Measurements from ENCODE around the gene ZDHHC14. TPM values are rescaled to one million over a fixed set of nuclear protein-coding genes. Genes with fewer than 3 reads are reported as not detected.

Gene ZDHHC14
- total and polyA plus RNA-seq, 4 donors: 4.3 to 18.3 (median 8.9) TPM

GRCh38 chr6:157640746-157641451, 259.9 kb downstream of the ZDHHC14 start:
- peaks cover 0 to 4% (median 0%) of the 10 kb centered on the region in 5 donors for H3K4me1 ChIP-seq (ENCODE audit: control insufficient read depth in 5 of 5, insufficient read depth in 5 of 5, low read length in 5 of 5)

GRCh38 chr6:157641837-157642236, 260.8 kb downstream of the ZDHHC14 start:
- DNase-seq: no peak
- no peak overlapping the region for H3K27ac ChIP-seq (ENCODE audit: low read depth in 1 of 2, low read length in 1 of 2)
- peaks cover 0 to 4% (median 0%) of the 10 kb centered on the region in 5 donors for H3K4me1 ChIP-seq (ENCODE audit: control insufficient read depth in 5 of 5, insufficient read depth in 5 of 5, low read length in 5 of 5)
- no peaks in the 10 kb centered on the region for H3K27me3 ChIP-seq (ENCODE audit: control insufficient read depth in 3 of 3, insufficient read depth in 3 of 3, low read length in 2 of 3)
- no peak overlapping the region for H3K4me3 ChIP-seq
- no peak overlapping the region for H3K9ac ChIP-seq (ENCODE audit: insufficient read depth in 1 of 2, low read length in 2 of 2)
- no peak for ATAC-seq (ENCODE audit: insufficient read depth, low FRiP score)
- 94 to 98% methylated on average over 2 of the region's 2 CpGs for WGBS, 2 donors
- H3K9me3 ChIP-seq (ENCODE audit: control insufficient read depth in 4 of 4, insufficient read depth in 3 of 4, low read length in 3 of 4): no peaks in the 10 kb centered on the region
- peaks cover 0 to 2% (median under 1%) of the 10 kb centered on the region in 4 donors for H3K36me3 ChIP-seq (ENCODE audit: control insufficient read depth in 4 of 4, insufficient read depth in 4 of 4, low read length in 4 of 4)
- TF ChIP-seq, protein P1, sequence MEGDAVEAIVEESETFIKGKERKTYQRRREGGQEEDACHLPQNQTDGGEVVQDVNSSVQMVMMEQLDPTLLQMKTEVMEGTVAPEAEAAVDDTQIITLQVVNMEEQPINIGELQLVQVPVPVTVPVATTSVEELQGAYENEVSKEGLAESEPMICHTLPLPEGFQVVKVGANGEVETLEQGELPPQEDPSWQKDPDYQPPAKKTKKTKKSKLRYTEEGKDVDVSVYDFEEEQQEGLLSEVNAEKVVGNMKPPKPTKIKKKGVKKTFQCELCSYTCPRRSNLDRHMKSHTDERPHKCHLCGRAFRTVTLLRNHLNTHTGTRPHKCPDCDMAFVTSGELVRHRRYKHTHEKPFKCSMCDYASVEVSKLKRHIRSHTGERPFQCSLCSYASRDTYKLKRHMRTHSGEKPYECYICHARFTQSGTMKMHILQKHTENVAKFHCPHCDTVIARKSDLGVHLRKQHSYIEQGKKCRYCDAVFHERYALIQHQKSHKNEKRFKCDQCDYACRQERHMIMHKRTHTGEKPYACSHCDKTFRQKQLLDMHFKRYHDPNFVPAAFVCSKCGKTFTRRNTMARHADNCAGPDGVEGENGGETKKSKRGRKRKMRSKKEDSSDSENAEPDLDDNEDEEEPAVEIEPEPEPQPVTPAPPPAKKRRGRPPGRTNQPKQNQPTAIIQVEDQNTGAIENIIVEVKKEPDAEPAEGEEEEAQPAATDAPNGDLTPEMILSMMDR (IDR thresholded peaks at IDR 0.05; ENCODE audit: control extremely low read depth, extremely low read depth): no peak

More at GRCh38 chr6:157640746-157641451, 259.9 kb downstream of the ZDHHC14 start:
- no peak overlapping the region for H3K27ac ChIP-seq (ENCODE audit: low read depth in 1 of 2, low read length in 1 of 2)
- DNase-seq: no peak
- WGBS, 2 donors: 93 to 95% methylated on average over 8 of the region's 8 CpGs
- TF ChIP-seq, protein P1 (IDR thresholded peaks at IDR 0.05; ENCODE audit: control extremely low read depth, extremely low read depth): no peak
- H3K9ac ChIP-seq (ENCODE audit: insufficient read depth in 1 of 2, low read length in 2 of 2): no peak overlapping the region
- no peak for ATAC-seq (ENCODE audit: insufficient read depth, low FRiP score)
- no peak overlapping the region for H3K4me3 ChIP-seq
- H3K36me3 ChIP-seq (ENCODE audit: control insufficient read depth in 4 of 4, insufficient read depth in 4 of 4, low read length in 4 of 4): peaks cover 0 to 4% (median 1%) of the 10 kb centered on the region in 4 donors
- no peaks in the 10 kb centered on the region for H3K9me3 ChIP-seq (ENCODE audit: control insufficient read depth in 4 of 4, insufficient read depth in 3 of 4, low read length in 3 of 4)
- H3K27me3 ChIP-seq (ENCODE audit: control insufficient read depth in 3 of 3, insufficient read depth in 3 of 3, low read length in 2 of 3): no peaks in the 10 kb centered on the region

DNA sequence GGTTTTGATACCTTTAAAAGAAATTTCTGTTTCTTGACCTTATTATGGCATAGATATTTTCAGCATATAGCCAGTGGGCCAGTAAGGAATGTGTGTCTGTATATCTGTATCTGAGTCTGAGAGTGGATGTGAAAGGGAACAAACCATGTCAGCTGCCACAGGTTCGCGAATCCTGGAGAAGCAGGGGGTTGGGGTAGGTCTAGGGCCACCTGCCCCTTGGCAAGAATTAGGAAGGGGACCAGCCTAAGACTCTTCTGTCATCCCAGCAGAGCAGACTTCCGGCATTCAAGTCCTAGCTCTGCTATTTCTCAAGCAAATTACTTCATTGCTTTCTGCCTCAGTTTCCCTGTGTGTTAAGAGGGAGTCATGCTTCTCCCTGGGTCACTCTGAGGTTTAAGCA, 261.7 kb downstream of the ZDHHC14 start:
- Histone ChIP-seq H3K36me3 (ENCODE audit: control insufficient read depth in 4 of 4, insufficient read depth in 4 of 4, low read length in 4 of 4) (peaks cover 0 to 8% (median 4%) of the 10 kb centered on the region in 4 donors), H3K27me3 (ENCODE audit: control insufficient read depth in 3 of 3, insufficient read depth in 3 of 3, low read length in 2 of 3) (no peaks in the 10 kb centered on the region), H3K4me1 (ENCODE audit: control insufficient read depth in 5 of 5, insufficient read depth in 5 of 5, low read length in 5 of 5) (peaks cover 0 to 4% (median 0%) of the 10 kb centered on the region in 5 donors), H3K9me3 (ENCODE audit: control insufficient read depth in 4 of 4, insufficient read depth in 3 of 4, low read length in 3 of 4) (no peaks in the 10 kb centered on the region), H3K9ac (ENCODE audit: insufficient read depth in 1 of 2, low read length in 2 of 2) (no peak overlapping the region), H3K4me3 (no peak overlapping the region), H3K27ac (ENCODE audit: low read depth in 1 of 2, low read length in 1 of 2) (no peak overlapping the region)
- ATAC-seq (ENCODE audit: insufficient read depth, low FRiP score) (no peak), DNase-seq (no peak)
- TF ChIP-seq, protein P1 (IDR thresholded peaks at IDR 0.05; ENCODE audit: control extremely low read depth, extremely low read depth): no peak
- 90 to 92% methylated on average over 3 of the region's 3 CpGs for WGBS, 2 donors

Data from lung (tissue), 12 donors.